Activated CD4-positive, alpha-beta T cell treated with anti-CD3 and anti-CD28 coated beads for 48 hours (primary cell): ENCODE measurements around the gene THAP10.

Source experiments
- DNase-seq: peaks from one replicate; pipeline ENCODE4 v3.0.0-alpha.2; 2020

The THAP10 gene

GRCh38 chr15:70853318-70853972 lies 38.8 kb downstream of the THAP10 start:
- DNase-seq: peak; percentile 29

GRCh38 chr15:70852501-70853317 lies 39.5 kb downstream of the THAP10 start:
- no peak for DNase-seq

- DNase-seq: no peak
Measured at GRCh38 chr15:70851889-70852288, 40.3 kb downstream of the THAP10 start.

GRCh38 chr15:70845602-70846360 lies 46.5 kb downstream of the THAP10 start:
- DNase-seq: no peak

- no peak for DNase-seq
Measured at GRCh38 chr15:70837476-70837875, 54.8 kb downstream of the THAP10 start.

GRCh38 chr15:70835841-70836240 lies 56.4 kb downstream of the THAP10 start:
- DNase-seq: no peak

- DNase-seq: no peak
Measured at GRCh38 chr15:70835415-70835814, 56.8 kb downstream of the THAP10 start.

GRCh38 chr15:70834999-70835398 lies 57.2 kb downstream of the THAP10 start:
- no peak for DNase-seq

- no peak for DNase-seq
Measured at GRCh38 chr15:70833861-70834765, 58.1 kb downstream of the THAP10 start.

GRCh38 chr15:70833422-70833821 lies 58.8 kb downstream of the THAP10 start:
- no peak for DNase-seq

GRCh38 chr15:70832176-70832575 lies 60.1 kb downstream of the THAP10 start:
- no peak for DNase-seq
